Adipocyte (in vitro differentiated cells): ENCODE results near the gene USP24.

Source experiments
- DNase-seq: peaks from one replicate; pipeline ENCODE4 v3.0.0-alpha.2; 2015; ENCODE audit warnings: low read depth
- H3K27me3 ChIP-seq: replicated peaks from 2 replicates; pipeline ENCODE4 v1.7.0; 2013; ENCODE audit warnings: mild to moderate bottlenecking, low read length, moderate library complexity; ENCODE audit not compliant: control insufficient read depth, insufficient read depth
- H3K36me3 ChIP-seq: 2 replicates; pipeline ENCODE4 v1.7.0; 2013; ENCODE audit warnings: low read length, mild to moderate bottlenecking, moderate library complexity; ENCODE audit not compliant: control insufficient read depth, insufficient read depth, severe bottlenecking
- H3K4me1 ChIP-seq: 2 replicates; pipeline ENCODE4 v1.7.0; 2013; ENCODE audit warnings: mild to moderate bottlenecking, low read length, moderate library complexity; ENCODE audit not compliant: control insufficient read depth, insufficient read depth
- H3K4me3 ChIP-seq: 2 replicates; pipeline ENCODE4 v1.7.0; 2013; ENCODE audit warnings: mild to moderate bottlenecking, low read length, moderate library complexity
- H3K9ac ChIP-seq: 2 replicates; pipeline ENCODE4 v1.7.0; 2013; ENCODE audit warnings: mild to moderate bottlenecking, low read length, moderate library complexity
- H3K9me3 ChIP-seq: 2 replicates; pipeline ENCODE4 v1.7.0; 2013; ENCODE audit warnings: mild to moderate bottlenecking, low read length, moderate library complexity; ENCODE audit not compliant: control insufficient read depth

Gene USP24

GRCh38 chr1:55215194-55216021 is at the start of gene USP24:
Gene USP24 (minus strand): TSS chr1:55215364. CDS start chr1:55215113, 251 bp downstream.
- peak within 1 kb of the TSS; percentile 98 for H3K9ac ChIP-seq
- peaks cover 33% of the 10 kb centered on the region for H3K4me1 ChIP-seq

GRCh38 chr1:55262822-55263221 is 47.7 kb upstream of the USP24 start:
- no peak overlapping the region for H3K9ac ChIP-seq
- H3K27me3 ChIP-seq: peaks cover 4% of the 10 kb centered on the region
- H3K36me3 ChIP-seq: no peaks in the 10 kb centered on the region
- peaks cover 6% of the 10 kb centered on the region for H3K4me1 ChIP-seq
- H3K4me3 ChIP-seq: no peak overlapping the region
- DNase-seq: peak; percentile 69
- H3K9me3 ChIP-seq: no peaks in the 10 kb centered on the region

More at GRCh38 chr1:55215194-55216021, at the start of gene USP24:
- no peaks in the 10 kb centered on the region for H3K27me3 ChIP-seq
- DNase-seq: peak; percentile 91
- H3K4me3 ChIP-seq: peak within 1 kb of the TSS; percentile 99
- no peaks in the 10 kb centered on the region for H3K36me3 ChIP-seq
- no peaks in the 10 kb centered on the region for H3K9me3 ChIP-seq

GRCh38 chr1:55259911-55260609 is 44.9 kb upstream of the USP24 start:
- Histone ChIP-seq H3K9ac (no peak overlapping the region), H3K9me3 (no peaks in the 10 kb centered on the region), H3K27me3 (peaks cover 4% of the 10 kb centered on the region), H3K36me3 (no peaks in the 10 kb centered on the region), H3K4me3 (no peak overlapping the region), H3K4me1 (peaks cover 6% of the 10 kb centered on the region)
- no peak for DNase-seq

GRCh38 chr1:55257958-55258357 is 42.8 kb upstream of the USP24 start:
- Histone ChIP-seq H3K36me3 (no peaks in the 10 kb centered on the region), H3K9me3 (no peaks in the 10 kb centered on the region), H3K4me1 (peaks cover 8% of the 10 kb centered on the region), H3K27me3 (peaks cover 4% of the 10 kb centered on the region), H3K4me3 (no peak overlapping the region), H3K9ac (no peak overlapping the region)
- no peak for DNase-seq

GRCh38 chr1:55255901-55256300 is 40.7 kb upstream of the USP24 start:
- no peak for DNase-seq

GRCh38 chr1:55252942-55253589 is 37.9 kb upstream of the USP24 start:
- Histone ChIP-seq H3K4me3 (no peak overlapping the region), H3K4me1 (peaks cover 5% of the 10 kb centered on the region), H3K27me3 (no peaks in the 10 kb centered on the region), H3K36me3 (no peaks in the 10 kb centered on the region), H3K9me3 (no peaks in the 10 kb centered on the region), H3K9ac (no peak overlapping the region)
- no peak for DNase-seq

More at GRCh38 chr1:55255901-55256300, 40.7 kb upstream of the USP24 start:
- Histone ChIP-seq H3K9ac (no peak overlapping the region), H3K27me3 (peaks cover 4% of the 10 kb centered on the region), H3K4me1 (peaks cover 5% of the 10 kb centered on the region), H3K36me3 (no peaks in the 10 kb centered on the region), H3K4me3 (no peak overlapping the region), H3K9me3 (no peaks in the 10 kb centered on the region)

- Histone ChIP-seq H3K9ac (no peak overlapping the region), H3K4me3 (no peak overlapping the region), H3K9me3 (no peaks in the 10 kb centered on the region), H3K4me1 (peaks cover 7% of the 10 kb centered on the region), H3K27me3 (no peaks in the 10 kb centered on the region), H3K36me3 (no peaks in the 10 kb centered on the region)
- no peak for DNase-seq
Measured at GRCh38 chr1:55250399-55251075, 35.4 kb upstream of the USP24 start.

- no peak for DNase-seq
Measured at GRCh38 chr1:55249646-55250398, 34.7 kb upstream of the USP24 start.

GRCh38 chr1:55246896-55247295 is 31.7 kb upstream of the USP24 start:
- Histone ChIP-seq H3K36me3 (no peaks in the 10 kb centered on the region), H3K9me3 (no peaks in the 10 kb centered on the region), H3K27me3 (no peaks in the 10 kb centered on the region), H3K9ac (no peak overlapping the region), H3K4me1 (peaks cover 14% of the 10 kb centered on the region), H3K4me3 (no peak overlapping the region)
- no peak for DNase-seq

More at GRCh38 chr1:55249646-55250398, 34.7 kb upstream of the USP24 start:
- Histone ChIP-seq H3K27me3 (no peaks in the 10 kb centered on the region), H3K36me3 (no peaks in the 10 kb centered on the region), H3K9ac (no peak overlapping the region), H3K4me1 (peaks cover 13% of the 10 kb centered on the region), H3K4me3 (no peak overlapping the region), H3K9me3 (no peaks in the 10 kb centered on the region)

GRCh38 chr1:55246331-55246730 is 31.2 kb upstream of the USP24 start:
- H3K36me3 ChIP-seq: no peaks in the 10 kb centered on the region
- H3K27me3 ChIP-seq: no peaks in the 10 kb centered on the region
- DNase-seq: no peak
- peaks cover 14% of the 10 kb centered on the region for H3K4me1 ChIP-seq
- no peak overlapping the region for H3K4me3 ChIP-seq
- H3K9me3 ChIP-seq: no peaks in the 10 kb centered on the region
- H3K9ac ChIP-seq: no peak overlapping the region
